Astrocyte (in vitro differentiated cells and primary cell): ENCODE data around the gene TFIP11.

Source experiments
- CTCF ChIP-seq: IDR thresholded peaks from 2 replicates; pipeline ENCODE4 v1.5.1; 2011; ENCODE audit warnings: low read depth, mild to moderate bottlenecking, inconsistent platforms, low read length, moderate library complexity; ENCODE audit not compliant: insufficient read depth
- EZH2 ChIP-seq: IDR thresholded peaks from 2 replicates; pipeline ENCODE4 v1.6.1; 2012; ENCODE audit warnings: mild to moderate bottlenecking, low read length, inconsistent platforms; ENCODE audit not compliant: insufficient read depth

GRCh38 chr22:26527574-26528465, 15.5 kb upstream of the TFIP11 start:
- TF ChIP-seq CTCF (no peak), EZH2 (no peak)
